HepG2 (cell line): Measurements from ENCODE around the gene LAMB4.

ENCODE experiments used
- ATF7 ChIP-seq, 2 experiments: fragments of 450-650 bp in 1 of 2; sonication (generic) in 1 of 2; formaldehyde crosslinking in 1 of 2; IDR thresholded peaks; 2 replicates each; pipeline versions ENCODE4 v1.4.0 to v1.6.1; 2016 to 2020; ENCODE audit warnings: antibody characterized with exemption in 1 of 2, mild to moderate bottlenecking in 1 of 2, missing genetic modification reagents in 1 of 2
- TF ChIP-seq, protein P1 (sequence below), 2 experiments: IDR thresholded peaks; 2 replicates each; pipeline ENCODE4 v1.6.1; 2011 to 2012; ENCODE audit warnings: low read length in 2 of 2, borderline replicate concordance in 1 of 2, low read depth in 1 of 2, mild to moderate bottlenecking in 1 of 2, moderate library complexity in 1 of 2

DNA sequence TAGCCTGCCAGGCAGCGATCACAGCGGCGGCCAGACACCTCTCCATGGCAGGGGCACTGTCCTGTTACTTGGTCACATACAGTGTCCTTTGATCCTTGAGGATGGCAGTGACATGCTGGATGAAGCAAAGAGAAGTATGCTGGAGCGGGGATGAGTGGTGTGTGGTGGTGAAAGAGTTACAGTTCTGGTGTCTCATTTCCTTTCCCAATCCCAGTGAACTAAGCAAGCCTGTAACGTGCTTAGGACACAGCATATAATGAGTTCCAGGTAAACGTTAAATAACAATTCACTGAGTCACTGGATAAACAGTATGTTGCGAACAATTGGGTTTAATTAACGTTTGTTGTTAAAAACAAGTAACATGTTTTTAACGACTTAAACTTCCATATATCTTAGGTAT, 63.7 kb downstream of the LAMB4 start:
- TF ChIP-seq, protein P1, sequence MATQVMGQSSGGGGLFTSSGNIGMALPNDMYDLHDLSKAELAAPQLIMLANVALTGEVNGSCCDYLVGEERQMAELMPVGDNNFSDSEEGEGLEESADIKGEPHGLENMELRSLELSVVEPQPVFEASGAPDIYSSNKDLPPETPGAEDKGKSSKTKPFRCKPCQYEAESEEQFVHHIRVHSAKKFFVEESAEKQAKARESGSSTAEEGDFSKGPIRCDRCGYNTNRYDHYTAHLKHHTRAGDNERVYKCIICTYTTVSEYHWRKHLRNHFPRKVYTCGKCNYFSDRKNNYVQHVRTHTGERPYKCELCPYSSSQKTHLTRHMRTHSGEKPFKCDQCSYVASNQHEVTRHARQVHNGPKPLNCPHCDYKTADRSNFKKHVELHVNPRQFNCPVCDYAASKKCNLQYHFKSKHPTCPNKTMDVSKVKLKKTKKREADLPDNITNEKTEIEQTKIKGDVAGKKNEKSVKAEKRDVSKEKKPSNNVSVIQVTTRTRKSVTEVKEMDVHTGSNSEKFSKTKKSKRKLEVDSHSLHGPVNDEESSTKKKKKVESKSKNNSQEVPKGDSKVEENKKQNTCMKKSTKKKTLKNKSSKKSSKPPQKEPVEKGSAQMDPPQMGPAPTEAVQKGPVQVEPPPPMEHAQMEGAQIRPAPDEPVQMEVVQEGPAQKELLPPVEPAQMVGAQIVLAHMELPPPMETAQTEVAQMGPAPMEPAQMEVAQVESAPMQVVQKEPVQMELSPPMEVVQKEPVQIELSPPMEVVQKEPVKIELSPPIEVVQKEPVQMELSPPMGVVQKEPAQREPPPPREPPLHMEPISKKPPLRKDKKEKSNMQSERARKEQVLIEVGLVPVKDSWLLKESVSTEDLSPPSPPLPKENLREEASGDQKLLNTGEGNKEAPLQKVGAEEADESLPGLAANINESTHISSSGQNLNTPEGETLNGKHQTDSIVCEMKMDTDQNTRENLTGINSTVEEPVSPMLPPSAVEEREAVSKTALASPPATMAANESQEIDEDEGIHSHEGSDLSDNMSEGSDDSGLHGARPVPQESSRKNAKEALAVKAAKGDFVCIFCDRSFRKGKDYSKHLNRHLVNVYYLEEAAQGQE (IDR thresholded peaks at IDR 0.05; ENCODE audit: borderline replicate concordance in 1 of 2, low read depth in 1 of 2, low read length in 2 of 2) = no peak
- TF ChIP-seq ATF7 (IDR thresholded peaks at IDR 0.05) = no peak
- no peak for TF ChIP-seq ATF7 (CRISPR knock-in tag; IDR thresholded peaks at IDR 0.05)
